ENCODE measurements around the gene HDAC10. TPM values are rescaled to one million over a fixed set of nuclear protein-coding genes. Genes with fewer than 3 reads are reported as not detected.
"Not testable (repeated sequence)": the region's sequence is repeated elsewhere in the genome, so short reads cannot be mapped to it uniquely, and the experiment has no call there.

The HDAC10 gene
- total RNA-seq, 2 donors from 2014 or later: 57.2 to 62.8 TPM

DNA sequence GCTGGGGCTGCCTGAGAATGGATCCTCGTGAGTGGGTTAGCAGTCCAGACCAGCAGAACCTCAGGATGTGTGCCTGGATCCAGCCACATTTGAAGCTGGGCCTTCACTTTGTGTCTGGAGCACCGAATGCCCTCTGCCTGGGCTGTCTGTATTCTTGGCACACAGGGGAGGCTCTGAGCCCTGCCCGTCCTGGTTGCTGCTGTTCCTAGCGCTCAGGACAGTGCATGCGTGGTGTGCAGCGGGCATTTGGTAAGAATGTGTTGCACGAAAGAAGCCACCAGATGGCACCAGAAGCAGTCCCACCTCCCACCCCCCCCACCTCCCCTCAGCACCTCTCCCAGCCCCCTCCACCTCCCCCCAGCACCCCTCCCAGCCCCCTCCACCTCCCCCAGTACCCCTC lies 23.2 kb upstream of the HDAC10 start:
- peaks cover 7% of the 10 kb centered on the region for H3K9me3 Mint-ChIP-seq
- no peaks in the 10 kb centered on the region for H3K4me1 Mint-ChIP-seq
- H3K4me3 Mint-ChIP-seq: no peak overlapping the region
- peaks cover 24% of the 10 kb centered on the region for H3K27me3 Mint-ChIP-seq (ENCODE audit: insufficient read depth)
- H3K4me3 ChIP-seq (ENCODE audit: low read length): no peak overlapping the region
- 71 to 92% methylated on average over 2 to 4 of the region's 7 CpGs for WGBS, 2 experiments (ENCODE audit: insufficient coverage in 1 of 2, insufficient read length in 1 of 2)
- peaks cover 4% of the 10 kb centered on the region for H3K9me3 ChIP-seq (ENCODE audit: control insufficient read depth, low read length)
- DNase-seq: peak; percentile 73
- no peak overlapping the region for H3K27ac ChIP-seq (ENCODE audit: low read depth, low read length)
- H3K36me3 Mint-ChIP-seq (ENCODE audit: low read depth): peaks cover 33% of the 10 kb centered on the region
- no peak overlapping the region for H3K27ac Mint-ChIP-seq
- peaks cover 11% of the 10 kb centered on the region for H3K36me3 ChIP-seq (ENCODE audit: control insufficient read depth, insufficient read depth, low read length)
- TF ChIP-seq, protein P1, sequence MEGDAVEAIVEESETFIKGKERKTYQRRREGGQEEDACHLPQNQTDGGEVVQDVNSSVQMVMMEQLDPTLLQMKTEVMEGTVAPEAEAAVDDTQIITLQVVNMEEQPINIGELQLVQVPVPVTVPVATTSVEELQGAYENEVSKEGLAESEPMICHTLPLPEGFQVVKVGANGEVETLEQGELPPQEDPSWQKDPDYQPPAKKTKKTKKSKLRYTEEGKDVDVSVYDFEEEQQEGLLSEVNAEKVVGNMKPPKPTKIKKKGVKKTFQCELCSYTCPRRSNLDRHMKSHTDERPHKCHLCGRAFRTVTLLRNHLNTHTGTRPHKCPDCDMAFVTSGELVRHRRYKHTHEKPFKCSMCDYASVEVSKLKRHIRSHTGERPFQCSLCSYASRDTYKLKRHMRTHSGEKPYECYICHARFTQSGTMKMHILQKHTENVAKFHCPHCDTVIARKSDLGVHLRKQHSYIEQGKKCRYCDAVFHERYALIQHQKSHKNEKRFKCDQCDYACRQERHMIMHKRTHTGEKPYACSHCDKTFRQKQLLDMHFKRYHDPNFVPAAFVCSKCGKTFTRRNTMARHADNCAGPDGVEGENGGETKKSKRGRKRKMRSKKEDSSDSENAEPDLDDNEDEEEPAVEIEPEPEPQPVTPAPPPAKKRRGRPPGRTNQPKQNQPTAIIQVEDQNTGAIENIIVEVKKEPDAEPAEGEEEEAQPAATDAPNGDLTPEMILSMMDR (conservative IDR thresholded peaks at IDR 0.05): peak; percentile 61
- peaks cover 5% of the 10 kb centered on the region for H3K4me1 ChIP-seq (ENCODE audit: control insufficient read depth, insufficient read depth, low read length)
- H3K9ac ChIP-seq (ENCODE audit: extremely low read depth, low read length, poor library complexity, severe bottlenecking): no peak overlapping the region
- H3K27me3 ChIP-seq (ENCODE audit: control insufficient read depth, insufficient read depth, low read length, poor library complexity, severe bottlenecking): peaks cover 20% of the 10 kb centered on the region

DNA sequence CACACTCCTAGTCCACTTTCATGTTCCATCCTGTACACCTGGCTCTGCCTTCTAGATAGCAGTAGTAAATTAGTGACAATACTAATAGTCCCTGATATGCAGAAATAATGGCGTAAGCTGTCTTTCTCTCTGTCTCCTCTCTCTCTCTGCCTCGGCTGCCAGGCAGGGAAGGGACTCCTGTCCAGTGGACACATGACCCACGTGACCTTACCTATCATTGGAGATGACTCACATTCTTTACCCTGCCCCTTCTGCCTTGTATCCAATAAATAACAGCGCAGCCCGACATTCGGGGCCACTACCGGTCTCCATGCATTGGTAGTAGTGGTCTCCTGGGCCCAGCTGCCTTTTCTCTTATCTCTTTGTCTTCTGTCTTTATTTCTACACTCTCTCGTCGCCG lies 22.7 kb upstream of the HDAC10 start:
- H3K9ac ChIP-seq (ENCODE audit: extremely low read depth, low read length, poor library complexity, severe bottlenecking); DNase-seq; H3K9me3 Mint-ChIP-seq; H3K4me3 Mint-ChIP-seq; H3K4me1 Mint-ChIP-seq; H3K9me3 ChIP-seq (ENCODE audit: control insufficient read depth, low read length); H3K4me1 ChIP-seq (ENCODE audit: control insufficient read depth, insufficient read depth, low read length); H3K27ac Mint-ChIP-seq; H3K27ac ChIP-seq (ENCODE audit: low read depth, low read length); H3K4me3 ChIP-seq (ENCODE audit: low read length): not testable (repeated sequence)
- Mint-ChIP-seq H3K27me3 (ENCODE audit: insufficient read depth) (peaks cover 30% of the 10 kb centered on the region), H3K36me3 (ENCODE audit: low read depth) (peaks cover 31% of the 10 kb centered on the region)
- Histone ChIP-seq H3K36me3 (ENCODE audit: control insufficient read depth, insufficient read depth, low read length) (peaks cover 11% of the 10 kb centered on the region), H3K27me3 (ENCODE audit: control insufficient read depth, insufficient read depth, low read length, poor library complexity, severe bottlenecking) (peaks cover 26% of the 10 kb centered on the region)
- WGBS, 2 experiments (ENCODE audit: insufficient coverage in 1 of 2, insufficient read length in 1 of 2): 87 to 93% methylated on average over 5 to 10 of the region's 10 CpGs

DNA sequence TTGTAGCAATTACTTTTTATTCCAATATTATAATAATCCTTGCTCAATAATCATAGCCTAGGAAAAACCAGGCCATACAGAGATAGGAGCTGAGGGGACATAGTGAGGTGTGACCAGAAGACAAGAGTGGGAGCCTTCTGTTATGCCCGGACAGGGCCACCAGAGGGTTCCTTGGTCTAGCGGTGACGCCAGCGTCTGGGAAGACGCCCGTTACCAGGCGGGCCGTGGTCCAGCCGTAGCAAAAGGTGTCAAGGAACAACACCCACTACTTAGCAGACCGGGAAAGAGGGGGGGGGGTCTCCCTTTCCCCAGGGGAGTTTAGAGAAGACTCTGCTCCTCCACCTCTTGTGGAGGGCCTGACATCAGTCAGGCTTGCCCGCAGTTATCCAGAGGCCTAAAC lies 22.3 kb upstream of the HDAC10 start:
- H3K9me3 ChIP-seq (ENCODE audit: control insufficient read depth, low read length); H3K4me3 Mint-ChIP-seq; H3K27ac ChIP-seq (ENCODE audit: low read depth, low read length); H3K9ac ChIP-seq (ENCODE audit: extremely low read depth, low read length, poor library complexity, severe bottlenecking); H3K4me1 ChIP-seq (ENCODE audit: control insufficient read depth, insufficient read depth, low read length); H3K9me3 Mint-ChIP-seq; H3K27ac Mint-ChIP-seq; H3K4me3 ChIP-seq (ENCODE audit: low read length); H3K4me1 Mint-ChIP-seq; DNase-seq: not testable (repeated sequence)
- WGBS, 2 experiments (ENCODE audit: insufficient coverage in 1 of 2, insufficient read length in 1 of 2): 93% methylated on average over 10 of the region's 11 CpGs; no CpG with 5 or more reads in 1 of the 2 experiments
- Mint-ChIP-seq H3K27me3 (ENCODE audit: insufficient read depth) (peaks cover 34% of the 10 kb centered on the region), H3K36me3 (ENCODE audit: low read depth) (peaks cover 29% of the 10 kb centered on the region)
- Histone ChIP-seq H3K36me3 (ENCODE audit: control insufficient read depth, insufficient read depth, low read length) (peaks cover 11% of the 10 kb centered on the region), H3K27me3 (ENCODE audit: control insufficient read depth, insufficient read depth, low read length, poor library complexity, severe bottlenecking) (peaks cover 30% of the 10 kb centered on the region)
- TF ChIP-seq, protein P1 (conservative IDR thresholded peaks at IDR 0.05): peak; percentile 51
